ENCODE measurements around the gene RPL6.

GRCh38 chr12:112374166-112374740 lies 35.2 kb downstream of the RPL6 start:
- TF ChIP-seq CTCF (IDR thresholded peaks at IDR 0.05) (no peak), POLR2A (IDR thresholded peaks at IDR 0.05) (no peak)
